Caco-2 (cell line): ENCODE measurements around the gene LECT2. TPM values are rescaled to one million over a fixed set of nuclear protein-coding genes. Genes with fewer than 3 reads are reported as not detected.

ENCODE experiments used
- BruUV-seq: library from RNA; stranded (reverse); fragments of 400-500 nt; replicated peaks from 2 replicates; lab custom pipeline; 2021; lab: Mats Ljungman, UMichigan
- CTCF ChIA-PET: fragments of 300-600 bp; sonication (Branson Sonifier 250); formaldehyde crosslinking; loops from one replicate; lab custom pipeline; 2022; ENCODE audit warnings: antibody characterized with exemption; lab: Charles Lee
- POLR2A ChIA-PET: fragments of 300-600 bp; sonication (Branson Sonifier 250); formaldehyde crosslinking; loops from one replicate; lab custom pipeline; 2022; ENCODE audit warnings: antibody characterized with exemption; lab: Charles Lee
- DNase-seq, 2 experiments: peaks; one replicate each; pipeline versions ENCODE4 v3.0.0 to v3.0.0-alpha.2; 2020 to 2022
- H3K27me3 ChIP-seq: replicated peaks from 2 replicates; pipeline ENCODE4 v1.6.0; 2011; ENCODE audit warnings: low read length; ENCODE audit not compliant: control insufficient read depth, insufficient read depth
- H3K36me3 ChIP-seq: 2 replicates; pipeline ENCODE4 v1.5.1; 2011; ENCODE audit warnings: low read length; ENCODE audit not compliant: control insufficient read depth, insufficient read depth
- H3K4me1 ChIP-seq: fragments of 250-450 bp; sonication (Bioruptor Pico); 2 replicates; pipeline ENCODE4 v1.5.1; 2020; ENCODE audit warnings: mild to moderate bottlenecking
- H3K4me3 ChIP-seq: 2 replicates; pipeline ENCODE4 v1.5.1; 2011; ENCODE audit warnings: low read depth, mild to moderate bottlenecking, control low read depth, low read length
- H3K9me3 ChIP-seq: fragments of 250-450 bp; sonication (Bioruptor Pico); 2 replicates; pipeline ENCODE4 v1.5.1; 2020; ENCODE audit warnings: mild to moderate bottlenecking, moderate library complexity
- H3K27ac Mint-ChIP-seq: one replicate; pipeline ENCODE4 v1.8.0; 2022; ENCODE audit warnings: mixed read lengths; ENCODE audit not compliant: unreplicated experiment
- H3K27me3 Mint-ChIP-seq: one replicate; pipeline ENCODE4 v1.8.0; 2022; ENCODE audit warnings: mixed read lengths; ENCODE audit not compliant: insufficient read depth, unreplicated experiment
- H3K36me3 Mint-ChIP-seq: one replicate; pipeline ENCODE4 v1.8.0; 2022; ENCODE audit warnings: mild to moderate bottlenecking, mixed read lengths; ENCODE audit not compliant: insufficient read depth, unreplicated experiment
- H3K4me1 Mint-ChIP-seq: one replicate; pipeline ENCODE4 v1.8.0; 2022; ENCODE audit warnings: low read depth, mixed read lengths; ENCODE audit not compliant: unreplicated experiment
- H3K4me3 Mint-ChIP-seq: one replicate; pipeline ENCODE4 v1.8.0; 2022; ENCODE audit warnings: mild to moderate bottlenecking, moderate library complexity, mixed read lengths; ENCODE audit not compliant: unreplicated experiment
- H3K9me3 Mint-ChIP-seq: one replicate; pipeline ENCODE4 v1.8.0; 2022; ENCODE audit warnings: mixed read lengths; ENCODE audit not compliant: unreplicated experiment
- intact Hi-C: fragments of 100-400 bp; cut with micrococcal nuclease; formaldehyde crosslinking; loops from one replicate; pipeline ENCODE4 v1.10.0; 2022; ENCODE audit not compliant: unreplicated experiment
- total RNA-seq: library from RNA; stranded (reverse); gene quantifications from 2 replicates; pipeline ENCODE4 v1.2.3, GENCODE V29; 2022
- TF ChIP-seq, protein P1 (sequence below), 2 experiments: fragments of 200-600 bp in 1 of 2; IDR thresholded peaks; 1 replicate in 1 of 2; 2 replicates in 1 of 2; pipeline versions ENCODE4 v1.5.1 to v1.8.0; 2011 to 2022; ENCODE audit warnings: antibody characterized with exemption in 1 of 2, control low read depth in 1 of 2, inconsistent platforms in 1 of 2, low read depth in 1 of 2, low read length in 1 of 2, mild to moderate bottlenecking in 1 of 2, moderate library complexity in 1 of 2; ENCODE audit not compliant: insufficient read depth in 1 of 2, severe bottlenecking in 1 of 2, unreplicated experiment in 1 of 2

LECT2 gene
- total RNA-seq, 1 experiment from 2014 or later, result 0.70 TPM

GRCh38 chr5:135920199-135920598, 34.6 kb downstream of the LECT2 start:
- Mint-ChIP-seq H3K4me3 (no peak overlapping the region), H3K9me3 (no peaks in the 10 kb centered on the region), H3K36me3 (no peaks in the 10 kb centered on the region), H3K27me3 (peaks cover 9% of the 10 kb centered on the region), H3K27ac (no peak overlapping the region), H3K4me1 (no peaks in the 10 kb centered on the region)
- TF ChIP-seq, protein P1, sequence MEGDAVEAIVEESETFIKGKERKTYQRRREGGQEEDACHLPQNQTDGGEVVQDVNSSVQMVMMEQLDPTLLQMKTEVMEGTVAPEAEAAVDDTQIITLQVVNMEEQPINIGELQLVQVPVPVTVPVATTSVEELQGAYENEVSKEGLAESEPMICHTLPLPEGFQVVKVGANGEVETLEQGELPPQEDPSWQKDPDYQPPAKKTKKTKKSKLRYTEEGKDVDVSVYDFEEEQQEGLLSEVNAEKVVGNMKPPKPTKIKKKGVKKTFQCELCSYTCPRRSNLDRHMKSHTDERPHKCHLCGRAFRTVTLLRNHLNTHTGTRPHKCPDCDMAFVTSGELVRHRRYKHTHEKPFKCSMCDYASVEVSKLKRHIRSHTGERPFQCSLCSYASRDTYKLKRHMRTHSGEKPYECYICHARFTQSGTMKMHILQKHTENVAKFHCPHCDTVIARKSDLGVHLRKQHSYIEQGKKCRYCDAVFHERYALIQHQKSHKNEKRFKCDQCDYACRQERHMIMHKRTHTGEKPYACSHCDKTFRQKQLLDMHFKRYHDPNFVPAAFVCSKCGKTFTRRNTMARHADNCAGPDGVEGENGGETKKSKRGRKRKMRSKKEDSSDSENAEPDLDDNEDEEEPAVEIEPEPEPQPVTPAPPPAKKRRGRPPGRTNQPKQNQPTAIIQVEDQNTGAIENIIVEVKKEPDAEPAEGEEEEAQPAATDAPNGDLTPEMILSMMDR (IDR thresholded peaks at IDR 0.05; ENCODE audit: insufficient read depth in 1 of 2, low read depth in 1 of 2, low read length in 1 of 2, severe bottlenecking in 1 of 2, unreplicated experiment in 1 of 2), result no peak
- Histone ChIP-seq H3K27me3 (no peaks in the 10 kb centered on the region), H3K4me1 (no peaks in the 10 kb centered on the region), H3K36me3 (no peaks in the 10 kb centered on the region), H3K4me3 (no peak overlapping the region), H3K9me3 (no peaks in the 10 kb centered on the region)
- ChIA-PET POLR2A (no interaction called here), CTCF (no interaction called here)
- intact Hi-C loops, result no loop called here
- BruUV-seq, result no TSS peak
- no peak for DNase-seq

GRCh38 chr5:135916638-135917263, 38.0 kb downstream of the LECT2 start:
- Mint-ChIP-seq H3K4me3 (no peak overlapping the region), H3K9me3 (no peaks in the 10 kb centered on the region), H3K27me3 (peaks cover 22% of the 10 kb centered on the region), H3K4me1 (no peaks in the 10 kb centered on the region), H3K27ac (no peak overlapping the region), H3K36me3 (no peaks in the 10 kb centered on the region)
- no peaks in the 10 kb centered on the region for H3K36me3 ChIP-seq
- no peak overlapping the region for H3K4me3 ChIP-seq
- TF ChIP-seq, protein P1 (IDR thresholded peaks at IDR 0.05; ENCODE audit: insufficient read depth in 1 of 2, low read depth in 1 of 2, low read length in 1 of 2, severe bottlenecking in 1 of 2, unreplicated experiment in 1 of 2), result no peak
- BruUV-seq, result no TSS peak
- intact Hi-C loops, result no loop called here
- no peaks in the 10 kb centered on the region for H3K9me3 ChIP-seq
- H3K4me1 ChIP-seq, result no peaks in the 10 kb centered on the region
- CTCF ChIA-PET, result no interaction called here
- H3K27me3 ChIP-seq, result no peaks in the 10 kb centered on the region
- DNase-seq, result no peak
- POLR2A ChIA-PET, result no interaction called here

GRCh38 chr5:135915466-135916001, 39.2 kb downstream of the LECT2 start:
- H3K9me3 ChIP-seq, result no peaks in the 10 kb centered on the region
- TF ChIP-seq, protein P1 (IDR thresholded peaks at IDR 0.05; ENCODE audit: insufficient read depth in 1 of 2, low read depth in 1 of 2, low read length in 1 of 2, severe bottlenecking in 1 of 2, unreplicated experiment in 1 of 2), result no peak
- H3K4me3 Mint-ChIP-seq, result no peak overlapping the region
- intact Hi-C loops, result no loop called here
- DNase-seq, result no peak
- H3K4me1 Mint-ChIP-seq, result peaks cover under 1% of the 10 kb centered on the region
- POLR2A ChIA-PET, result no interaction called here
- H3K27ac Mint-ChIP-seq, result no peak overlapping the region
- H3K9me3 Mint-ChIP-seq, result no peaks in the 10 kb centered on the region
- no peaks in the 10 kb centered on the region for H3K4me1 ChIP-seq
- H3K36me3 ChIP-seq, result no peaks in the 10 kb centered on the region
- peaks cover 22% of the 10 kb centered on the region for H3K27me3 Mint-ChIP-seq
- no peak overlapping the region for H3K4me3 ChIP-seq
- H3K27me3 ChIP-seq, result no peaks in the 10 kb centered on the region
- H3K36me3 Mint-ChIP-seq, result no peaks in the 10 kb centered on the region
- CTCF ChIA-PET, result no interaction called here
- BruUV-seq, result no TSS peak
